Measurements from ENCODE around the gene RIPK3.
A peak's percentile ranks its signal among the peaks of the same experiment; 100 is the strongest.
"Not testable (repeated sequence)": the region's sequence is repeated elsewhere in the genome, so short reads cannot be mapped to it uniquely, and the experiment has no call there.

The RIPK3 gene

GRCh38 chr14:24329073-24329663 is 10.6 kb downstream of the RIPK3 start:
- no peak overlapping the region for H3K4me3 ChIP-seq
- H3K27ac ChIP-seq = peak overlapping the region in 4 of 21 experiments; percentile 9 to 52 (median 28)

GRCh38 chr14:24327914-24328313 is 11.9 kb downstream of the RIPK3 start:
- H3K4me3 ChIP-seq, H3K27ac ChIP-seq: not testable (repeated sequence)

DNA sequence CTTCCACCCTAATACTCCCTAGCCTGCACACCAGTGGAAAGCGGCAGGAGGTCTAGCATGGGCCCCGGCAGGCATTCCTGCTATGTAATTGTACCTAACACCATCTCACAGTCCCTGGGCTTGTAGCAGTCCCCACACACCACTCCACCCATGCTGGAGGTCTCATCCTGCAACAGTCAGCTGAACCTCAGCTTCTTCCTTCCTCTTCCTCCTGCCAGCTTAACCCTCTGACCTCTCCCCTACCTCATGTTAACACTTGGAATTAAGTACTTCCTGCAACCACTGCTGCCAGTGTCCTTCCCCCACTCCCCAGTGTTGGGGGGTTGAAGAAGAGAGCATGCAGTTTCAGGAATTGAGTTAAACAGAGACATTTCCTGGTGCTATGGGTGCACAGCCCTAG is 12.5 kb downstream of the RIPK3 start:
- H3K4me3 ChIP-seq = no peak overlapping the region
- H3K27ac ChIP-seq = peak overlapping the region in 2 of 21 experiments; percentile 2 to 17

- Histone ChIP-seq H3K4me3 (no peak overlapping the region), H3K27ac (no peak overlapping the region)
Measured at GRCh38 chr14:24325963-24326362, 13.8 kb downstream of the RIPK3 start.

DNA sequence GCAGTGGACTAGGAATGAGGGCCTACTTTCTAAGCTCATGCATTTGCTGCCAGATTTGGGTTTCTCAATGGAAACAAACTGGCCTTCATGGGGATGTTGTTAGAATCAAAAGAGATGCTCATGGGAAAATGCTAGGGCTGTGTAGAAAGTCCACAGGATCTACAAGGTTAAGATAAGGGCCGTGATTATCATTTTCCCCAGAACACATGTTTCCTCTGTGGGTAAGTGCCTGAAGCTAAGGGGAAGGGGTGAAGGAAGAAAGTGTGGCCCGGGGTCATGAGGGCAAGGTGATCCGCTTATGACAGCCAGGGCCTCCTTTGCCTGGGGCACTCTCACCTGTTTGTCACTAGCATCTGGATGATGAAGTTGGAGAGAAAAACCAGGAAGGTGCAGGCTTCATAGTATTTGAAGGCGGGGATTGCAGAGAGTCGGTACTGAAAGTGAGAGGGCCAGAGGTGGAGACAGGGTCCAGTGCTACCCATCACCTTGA is 14.7 kb downstream of the RIPK3 start:
- Histone ChIP-seq H3K4me3 (no peak overlapping the region), H3K27ac (no peak overlapping the region)

DNA sequence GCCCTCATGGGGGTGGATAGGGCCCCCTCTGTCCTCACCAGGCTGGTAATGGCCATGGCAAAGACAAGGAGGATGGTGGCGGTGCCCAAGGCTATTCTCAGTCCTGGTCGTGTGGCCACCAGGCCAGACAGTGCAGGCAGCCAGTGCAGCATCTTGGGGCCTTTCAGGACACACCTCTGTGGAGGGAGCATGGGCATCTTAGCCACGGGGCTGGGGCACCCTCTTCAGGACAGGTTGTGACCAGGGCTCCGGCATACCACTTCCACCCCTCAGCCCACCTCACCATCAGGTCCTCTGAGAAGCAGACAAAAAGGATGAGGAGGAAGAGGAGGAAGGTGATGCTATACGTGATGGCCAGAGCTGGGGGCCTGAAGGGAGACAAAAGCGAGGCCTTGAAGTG is 15.8 kb downstream of the RIPK3 start:
- Histone ChIP-seq H3K4me3 (no peak overlapping the region), H3K27ac (no peak overlapping the region)

DNA sequence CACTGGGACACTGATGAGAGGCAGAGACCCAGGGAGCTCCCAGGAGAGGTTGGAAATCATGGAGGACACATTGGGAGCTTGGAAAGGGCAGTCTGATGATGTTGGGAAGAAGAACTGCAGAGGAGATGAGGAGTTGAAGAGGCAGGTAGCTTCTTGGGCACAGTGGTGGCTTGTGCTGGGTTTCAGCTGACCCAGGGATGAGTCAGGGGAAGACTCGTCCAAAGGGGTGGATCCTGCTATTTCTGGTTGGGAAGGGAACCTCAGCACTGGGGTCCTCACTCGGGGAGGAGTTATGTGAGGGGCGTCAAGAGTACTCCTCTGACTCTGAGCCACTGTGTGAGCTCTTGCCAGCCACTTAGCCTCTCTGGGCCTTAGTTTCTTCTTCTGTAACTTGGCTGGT is 16.4 kb downstream of the RIPK3 start:
- no peak overlapping the region for H3K4me3 ChIP-seq
- no peak overlapping the region for H3K27ac ChIP-seq

DNA sequence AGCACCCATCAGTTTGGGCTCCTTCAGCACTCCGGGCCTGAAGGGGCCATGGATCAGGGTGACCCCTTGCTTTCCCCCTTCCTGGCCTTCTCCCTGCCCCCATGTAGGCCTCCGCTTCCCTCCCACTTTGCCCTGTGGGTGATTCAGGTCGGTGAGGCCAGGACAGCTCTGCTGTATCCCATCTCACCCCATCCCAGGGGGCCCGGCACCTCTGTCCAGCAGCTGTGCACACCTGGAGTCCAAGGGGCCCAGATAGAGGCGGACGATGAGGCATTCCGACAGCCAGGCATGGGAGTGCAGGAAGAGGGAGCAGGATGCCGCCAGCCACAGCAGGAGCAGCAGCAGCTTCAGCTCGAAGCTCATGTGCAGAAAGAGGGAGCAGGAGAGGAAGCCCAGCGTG is 17.1 kb downstream of the RIPK3 start:
- H3K27ac ChIP-seq = no peak overlapping the region
- H3K4me3 ChIP-seq = no peak overlapping the region

GRCh38 chr14:24321212-24321975 is 18.4 kb downstream of the RIPK3 start:
- Histone ChIP-seq H3K27ac (no peak overlapping the region), H3K4me3 (no peak overlapping the region)

DNA sequence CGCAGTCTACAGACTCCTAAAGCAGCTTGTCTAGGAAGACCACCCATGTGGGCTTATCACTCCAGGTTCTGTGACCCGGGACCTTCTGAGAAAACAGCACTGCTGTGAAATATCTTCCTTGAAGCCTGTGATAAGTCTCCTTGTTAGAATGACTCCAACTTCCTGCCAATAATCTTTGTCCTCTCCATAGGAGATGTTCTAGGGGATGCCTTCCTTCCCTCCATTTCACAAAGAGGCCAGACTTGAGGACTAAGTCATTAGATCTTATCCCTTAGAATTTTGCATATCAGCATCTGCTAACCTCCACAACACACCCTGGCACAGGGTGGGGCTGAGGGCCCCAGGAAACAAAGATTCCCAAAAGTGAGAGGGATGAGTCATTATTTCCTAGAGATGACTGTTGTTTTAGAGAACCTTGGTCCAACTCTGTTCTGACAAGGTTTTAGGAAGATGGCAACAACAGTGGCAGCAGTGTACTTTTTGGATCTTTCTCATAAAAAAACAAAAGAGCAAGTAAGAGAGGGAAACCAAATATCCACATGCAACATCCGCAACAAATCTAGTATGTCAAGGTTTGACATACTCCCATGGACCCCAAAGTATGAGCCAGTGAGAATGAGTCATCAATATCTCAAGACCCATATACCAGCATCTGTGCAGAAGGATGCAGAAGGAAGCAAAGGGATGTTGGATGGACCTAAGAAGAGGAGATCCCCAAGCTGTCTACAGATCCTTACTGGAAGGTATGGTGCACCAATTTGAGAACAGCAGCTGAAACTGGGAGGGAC is 22.5 kb downstream of the RIPK3 start:
- no peak overlapping the region for H3K4me3 ChIP-seq
- peak overlapping the region in 13 of 21 experiments; percentile 1 to 94 (median 81) for H3K27ac ChIP-seq

- H3K4me3 ChIP-seq = peak overlapping the region in 1 of 7 experiments; percentile 7
- H3K27ac ChIP-seq = peak overlapping the region in 17 of 21 experiments; percentile 24 to 94 (median 79)
Measured at GRCh38 chr14:24316597-24316950, 23.2 kb downstream of the RIPK3 start.

DNA sequence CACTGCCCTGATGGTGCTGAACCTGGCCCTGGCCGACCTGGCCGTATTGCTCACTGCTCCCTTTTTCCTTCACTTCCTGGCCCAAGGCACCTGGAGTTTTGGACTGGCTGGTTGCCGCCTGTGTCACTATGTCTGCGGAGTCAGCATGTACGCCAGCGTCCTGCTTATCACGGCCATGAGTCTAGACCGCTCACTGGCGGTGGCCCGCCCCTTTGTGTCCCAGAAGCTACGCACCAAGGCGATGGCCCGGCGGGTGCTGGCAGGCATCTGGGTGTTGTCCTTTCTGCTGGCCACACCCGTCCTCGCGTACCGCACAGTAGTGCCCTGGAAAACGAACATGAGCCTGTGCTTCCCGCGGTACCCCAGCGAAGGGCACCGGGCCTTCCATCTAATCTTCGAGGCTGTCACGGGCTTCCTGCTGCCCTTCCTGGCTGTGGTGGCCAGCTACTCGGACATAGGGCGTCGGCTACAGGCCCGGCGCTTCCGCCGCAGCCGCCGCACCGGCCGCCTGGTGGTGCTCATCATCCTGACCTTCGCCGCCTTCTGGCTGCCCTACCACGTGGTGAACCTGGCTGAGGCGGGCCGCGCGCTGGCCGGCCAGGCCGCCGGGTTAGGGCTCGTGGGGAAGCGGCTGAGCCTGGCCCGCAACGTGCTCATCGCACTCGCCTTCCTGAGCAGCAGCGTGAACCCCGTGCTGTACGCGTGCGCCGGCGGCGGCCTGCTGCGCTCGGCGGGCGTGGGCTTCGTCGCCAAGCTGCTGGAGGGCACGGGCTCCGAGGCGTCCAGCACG is 23.8 kb downstream of the RIPK3 start:
- H3K27ac ChIP-seq = peak overlapping the region in 18 of 21 experiments; percentile 15 to 94 (median 76)
- peak overlapping the region in 1 of 7 experiments; percentile 7 for H3K4me3 ChIP-seq

GRCh38 chr14:24315243-24315806 is 24.5 kb downstream of the RIPK3 start:
- Histone ChIP-seq H3K4me3 (peak overlapping the region in 1 of 7 experiments; percentile 1), H3K27ac (peak overlapping the region in 17 of 21 experiments; percentile 30 to 94 (median 79))

DNA sequence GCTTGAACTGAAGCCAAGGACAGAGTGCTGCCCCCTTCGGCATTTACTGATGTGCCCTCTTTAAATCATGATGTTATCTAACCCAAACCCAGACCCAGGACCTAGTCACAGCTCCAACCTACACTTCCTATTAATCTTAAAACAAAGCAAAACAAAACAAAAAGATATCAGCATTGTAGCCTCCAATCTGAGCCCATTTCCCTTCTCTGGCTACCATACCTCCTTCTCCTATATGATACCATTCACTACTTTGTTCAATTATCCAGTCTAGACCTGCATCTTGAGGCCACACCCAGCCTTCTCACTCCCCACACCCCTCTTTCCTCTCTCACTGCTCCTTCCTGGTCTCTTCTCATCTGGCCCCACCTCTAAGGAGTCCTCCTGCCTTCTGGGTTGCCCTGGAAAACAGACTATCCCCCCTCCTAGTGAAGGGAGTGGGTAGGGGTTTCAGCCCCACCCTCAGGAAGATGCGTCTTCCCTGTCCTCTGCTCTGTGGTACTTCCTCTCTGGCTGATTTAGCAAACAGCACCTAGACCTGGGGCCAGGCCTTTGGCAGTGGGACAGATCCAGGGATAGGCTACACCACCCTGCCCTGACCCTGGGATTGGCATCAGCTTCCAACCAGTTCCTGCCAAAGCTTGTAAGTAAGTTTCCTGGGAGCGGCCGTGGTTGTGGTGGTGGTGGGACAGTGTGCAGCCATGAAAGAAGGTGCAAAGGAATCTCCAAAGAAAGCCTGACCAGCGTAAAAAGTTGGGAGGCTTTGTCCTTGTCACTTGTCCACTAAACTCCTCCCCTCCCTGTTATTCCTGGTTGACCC is 25.2 kb downstream of the RIPK3 start:
- peak overlapping the region in 18 of 21 experiments; percentile 13 to 94 (median 87) for H3K27ac ChIP-seq
- H3K4me3 ChIP-seq = peak overlapping the region in 1 of 7 experiments; percentile 1

- Histone ChIP-seq H3K27ac (peak overlapping the region in 19 of 21 experiments; percentile 13 to 94 (median 86)), H3K4me3 (no peak overlapping the region)
Measured at GRCh38 chr14:24313913-24314312, 25.9 kb downstream of the RIPK3 start.

- Histone ChIP-seq H3K4me3 (no peak overlapping the region), H3K27ac (peak overlapping the region in 20 of 21 experiments; percentile 18 to 94 (median 89))
Measured at GRCh38 chr14:24312736-24313507, 26.9 kb downstream of the RIPK3 start.

DNA sequence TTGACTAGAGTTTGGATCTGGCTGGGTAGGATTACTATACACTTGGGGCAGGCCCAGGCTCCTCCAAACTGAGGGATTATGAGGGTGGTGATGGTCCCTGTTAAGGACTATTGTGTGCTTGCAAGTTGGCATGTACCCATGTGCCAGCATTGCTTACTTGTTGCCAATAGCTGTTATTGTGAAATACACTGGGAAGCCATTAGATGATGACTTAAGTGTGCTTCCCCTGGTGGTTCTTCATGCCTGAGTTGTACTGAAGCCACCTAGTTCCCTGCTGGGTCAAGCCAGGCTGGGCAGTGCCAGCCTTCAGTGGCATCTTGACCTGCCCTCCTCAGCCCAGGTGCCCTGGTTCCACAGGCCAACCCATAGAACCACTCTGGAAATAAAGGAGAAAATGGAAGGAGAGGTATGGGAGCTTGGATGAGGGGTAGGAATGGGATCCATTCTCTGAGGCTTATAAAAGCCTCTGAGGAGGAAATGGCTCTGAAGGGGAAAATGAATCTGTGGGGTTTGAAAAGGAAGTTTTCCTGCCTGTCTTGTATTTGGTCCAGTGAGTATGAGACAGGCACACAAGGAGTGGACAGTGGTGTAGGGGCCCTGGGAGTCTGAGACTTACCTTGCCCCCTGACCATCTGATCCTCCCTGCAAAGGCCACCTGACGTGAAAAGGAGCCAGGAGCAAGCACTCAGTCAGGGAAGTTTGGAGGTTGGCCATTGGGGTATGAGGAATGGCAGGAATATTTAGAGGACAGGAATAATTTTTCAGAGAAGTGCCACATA is 27.8 kb downstream of the RIPK3 start:
- Histone ChIP-seq H3K4me3 (peak overlapping the region; percentile 46 to 60 (median 51)), H3K27ac (peak overlapping the region; percentile 55 to 94 (median 89))

Data from skin epidermis (tissue), 12 donors.